B cell (primary cell): ENCODE measurements around the gene POU3F4. TPM values are rescaled to one million over a fixed set of nuclear protein-coding genes. Genes with fewer than 3 reads are reported as not detected.

ENCODE experiments used
- ATAC-seq: fragments of 200-7000 bp; cut with Tn5 transposase; one replicate; pipeline ENCODE4 v1.10.0; 2021; ENCODE audit warnings: low read depth, mild to moderate bottlenecking, moderate number of reproducible peaks, moderate library complexity
- CTCF ChIA-PET: fragments of 350-600 bp; sonication (Branson Sonifier 250); formaldehyde crosslinking; loops from one replicate; lab custom pipeline; 2021; ENCODE audit warnings: antibody characterized with exemption, inconsistent platforms; lab: Charles Lee
- POLR2A ChIA-PET: fragments of 350-600 bp; sonication (Branson Sonifier 250); formaldehyde crosslinking; loops from one replicate; lab custom pipeline; 2021; ENCODE audit warnings: antibody characterized with exemption; lab: Charles Lee
- DNase-seq: peaks from one replicate; pipeline ENCODE4 v3.0.0; 2013
- H2AFZ ChIP-seq: 2 replicates; pipeline ENCODE4 v1.6.1; 2012; ENCODE audit warnings: mild to moderate bottlenecking, low read depth, low read length; ENCODE audit not compliant: insufficient read depth, poor library complexity, severe bottlenecking
- H3K27ac ChIP-seq, 2 donors: 1 replicate in 1 of 2; 2 replicates in 1 of 2; pipeline ENCODE4 v1.5.1; 2012 to 2013; ENCODE audit warnings: low read length in 2 of 2, mild to moderate bottlenecking in 2 of 2, moderate library complexity in 1 of 2
- H3K27me3 ChIP-seq, 4 experiments: fragments of 200-600 bp in 1 of 4; sonication (generic) in 1 of 4; replicated peaks in 1 of 4; 1 replicate in 2 of 4; 2 replicates in 2 of 4; pipeline versions ENCODE4 v1.6.1 to v1.7.0; 2013 to 2016; ENCODE audit warnings: low read length in 3 of 4, mild to moderate bottlenecking in 2 of 4, mixed read lengths in 1 of 4, moderate library complexity in 1 of 4; ENCODE audit not compliant: insufficient read depth in 4 of 4, control insufficient read depth in 3 of 4; ENCODE audit errors: control extremely low read depth in 1 of 4
- H3K36me3 ChIP-seq, 2 experiments: replicated peaks in 1 of 2; 1 replicate in 1 of 2; 2 replicates in 1 of 2; pipeline versions ENCODE4 v1.6.1 to v1.7.1; 2013; ENCODE audit warnings: low read length in 1 of 2; ENCODE audit not compliant: insufficient read depth in 2 of 2, control insufficient read depth in 1 of 2; ENCODE audit errors: control extremely low read depth in 1 of 2, extremely low read depth in 1 of 2
- H3K4me1 ChIP-seq, 2 donors: fragments of 200-600 bp in 1 of 2; sonication (generic) in 1 of 2; 1 replicate in 1 of 2; 2 replicates in 1 of 2; pipeline versions ENCODE4 v1.5.1 to v1.6.1; 2013 to 2017; ENCODE audit warnings: low read length in 2 of 2; ENCODE audit not compliant: control insufficient read depth in 2 of 2, insufficient read depth in 2 of 2
- H3K4me2 ChIP-seq: replicated peaks from 2 replicates; pipeline ENCODE3; 2012; ENCODE audit warnings: mild to moderate bottlenecking, low read depth, low read length; ENCODE audit not compliant: poor library complexity, severe bottlenecking
- H3K4me3 ChIP-seq, 5 experiments: fragments of 200-600 bp in 1 of 5; sonication (generic) in 1 of 5; 1 replicate in 3 of 5; 2 replicates in 2 of 5; pipeline versions ENCODE4 v1.5.1 to v1.7.0; 2011 to 2016; ENCODE audit warnings: low read length in 4 of 5, mild to moderate bottlenecking in 4 of 5, low read depth in 2 of 5, control low read depth in 1 of 5, moderate library complexity in 1 of 5; ENCODE audit not compliant: insufficient read depth in 1 of 5; ENCODE audit errors: control extremely low read depth in 1 of 5, extremely low read depth in 1 of 5
- H3K79me2 ChIP-seq: fragments of 200-600 bp; sonication (generic); one replicate; pipeline ENCODE4 v1.6.0; 2016; ENCODE audit warnings: low read length; ENCODE audit not compliant: control insufficient read depth, insufficient read depth
- H3K9ac ChIP-seq: fragments of 200-600 bp; sonication (generic); 2 replicates; pipeline ENCODE4 v1.6.1; 2017; ENCODE audit warnings: mild to moderate bottlenecking, low read length, moderate library complexity
- H3K9me3 ChIP-seq, 3 donors: one replicate each; pipeline versions ENCODE4 v1.6.1 to v1.7.1; 2013; ENCODE audit warnings: low read length in 2 of 3; ENCODE audit not compliant: control insufficient read depth in 2 of 3, insufficient read depth in 1 of 3; ENCODE audit errors: control extremely low read depth in 1 of 3
- H4K20me1 ChIP-seq: 2 replicates; pipeline ENCODE4 v1.6.0; 2012; ENCODE audit warnings: mild to moderate bottlenecking, low read length; ENCODE audit not compliant: insufficient read depth, control insufficient read depth, poor library complexity, severe bottlenecking
- H3K27ac Mint-ChIP-seq: one replicate; pipeline ENCODE4 v1.8.0; 2021; ENCODE audit warnings: mixed read lengths
- H3K27me3 Mint-ChIP-seq: one replicate; pipeline ENCODE4 v1.8.0; 2021; ENCODE audit warnings: mixed read lengths
- H3K4me1 Mint-ChIP-seq: one replicate; pipeline ENCODE4 v1.8.0; 2021; ENCODE audit warnings: mixed read lengths
- H3K4me3 Mint-ChIP-seq: one replicate; pipeline ENCODE4 v1.8.0; 2021; ENCODE audit warnings: mixed read lengths
- H3K9me3 Mint-ChIP-seq: one replicate; pipeline ENCODE4 v1.8.0; 2022; ENCODE audit warnings: mixed read lengths; ENCODE audit not compliant: insufficient read depth
- CTCF ChIP-seq: fragments of 200-600 bp; IDR thresholded peaks from one replicate; pipeline ENCODE4 v1.8.0; 2022; ENCODE audit warnings: antibody characterized with exemption, mild to moderate bottlenecking
- EZH2 ChIP-seq: IDR thresholded peaks from 2 replicates; pipeline ENCODE4 v1.6.1; 2012; ENCODE audit warnings: borderline replicate concordance, low read depth, mild to moderate bottlenecking, moderate library complexity, low read length; ENCODE audit not compliant: insufficient read depth, poor library complexity, severe bottlenecking
- WGBS: methylation state at CpG from one replicate; pipeline ENCODE4 v1.1.5; 2013; ENCODE audit warnings: missing lambda C conversion rate; ENCODE audit not compliant: insufficient coverage; 5-methylcytosine and 5-hydroxymethylcytosine counted together
- intact Hi-C: fragments of 100-400 bp; cut with micrococcal nuclease; formaldehyde crosslinking; loops from one replicate; pipeline ENCODE4 v1.10.0; 2022
- polyA plus RNA-seq: library from polyadenylated mRNA; depleted of rRNA; stranded (reverse); fragments of >200 nt; gene quantifications from 2 replicates; pipeline ENCODE4 v1.2.3, GENCODE V29; 2012
- total RNA-seq, 2 donors: library from RNA; stranded (reverse); fragments of 120-200 nt in 1 of 2; gene quantifications; 1 replicate in 1 of 2; 2 replicates in 1 of 2; pipeline versions ENCODE4 v1.2.3 to v1.2.4, GENCODE V29; 2013 to 2022

The POU3F4 gene
- total and polyA plus RNA-seq, 2 donors (not counting 1 experiment from before 2014, with no cell fraction given), result not detected

GRCh38 chrX:83510510-83511062 is 2.5 kb downstream of the POU3F4 start:
- DNase-seq (no peak), ATAC-seq (no peak)
- WGBS, result 15% methylated on average over 7 of the region's 36 CpGs
- H3K9me3 Mint-ChIP-seq, result no peaks in the 10 kb centered on the region
- intact Hi-C loops, result no loop called here
- H4K20me1 ChIP-seq, result no peaks in the 10 kb centered on the region
- no peak for TF ChIP-seq CTCF
- TF ChIP-seq EZH2, result no peak
- H3K4me1 Mint-ChIP-seq, result peaks cover 1% of the 10 kb centered on the region
- no peak overlapping the region for H3K27ac Mint-ChIP-seq
- peaks cover 0 to 34% (median 8%) of the 10 kb centered on the region in 4 experiments for H3K27me3 ChIP-seq
- H3K4me2 ChIP-seq, result no peak overlapping the region
- no peak overlapping the region for H3K9ac ChIP-seq
- peaks cover 41% of the 10 kb centered on the region for H3K27me3 Mint-ChIP-seq
- POLR2A ChIA-PET, result no interaction called here
- no peak overlapping the region for H3K4me3 ChIP-seq
- H3K36me3 ChIP-seq, result no peaks in the 10 kb centered on the region
- no peak overlapping the region for H2AFZ ChIP-seq
- H3K27ac ChIP-seq, result no peak overlapping the region
- CTCF ChIA-PET, result no interaction called here
- no peak overlapping the region for H3K4me3 Mint-ChIP-seq
- H3K4me1 ChIP-seq, result peaks cover 0 to 4% of the 10 kb centered on the region in 2 donors
- peaks cover 0 to 21% (median 0%) of the 10 kb centered on the region in 3 donors for H3K9me3 ChIP-seq
- H3K79me2 ChIP-seq, result no peaks in the 10 kb centered on the region

- peaks cover 1% of the 10 kb centered on the region for H3K4me1 Mint-ChIP-seq
- ATAC-seq, result no peak
- CTCF ChIA-PET, result no interaction called here
Observed at GRCh38 chrX:83511208-83511607, 3.1 kb downstream of the POU3F4 start.

More at GRCh38 chrX:83511208-83511607, 3.1 kb downstream of the POU3F4 start:
- no peak overlapping the region for H3K27ac Mint-ChIP-seq
- Histone ChIP-seq H3K4me2 (no peak overlapping the region), H3K4me1 (peaks cover 0 to 4% of the 10 kb centered on the region in 2 donors), H2AFZ (no peak overlapping the region), H4K20me1 (no peaks in the 10 kb centered on the region), H3K9me3 (peaks cover 0 to 21% (median 0%) of the 10 kb centered on the region in 3 donors), H3K9ac (no peak overlapping the region), H3K36me3 (no peaks in the 10 kb centered on the region), H3K27ac (no peak overlapping the region), H3K79me2 (no peaks in the 10 kb centered on the region), H3K27me3 (peaks cover 0 to 32% (median 5%) of the 10 kb centered on the region in 4 experiments), H3K4me3 (no peak overlapping the region)
- H3K9me3 Mint-ChIP-seq, result no peaks in the 10 kb centered on the region
- DNase-seq, result no peak
- intact Hi-C loops, result no loop called here
- no peak overlapping the region for H3K4me3 Mint-ChIP-seq
- H3K27me3 Mint-ChIP-seq, result peaks cover 36% of the 10 kb centered on the region
- 30% methylated on average over 6 of the region's 17 CpGs for WGBS
- TF ChIP-seq EZH2 (no peak), CTCF (no peak)
- POLR2A ChIA-PET, result no interaction called here
